HepG2 (cell line): Measurements from ENCODE around the gene COL18A1. TPM values are rescaled to one million over a fixed set of nuclear protein-coding genes. Genes with fewer than 3 reads are reported as not detected.
A peak's percentile ranks its signal among the peaks of the same experiment; 100 is the strongest.

Experiments
- CBX5 ChIP-seq: sonication (generic); formaldehyde crosslinking; IDR thresholded peaks from 2 replicates; pipeline ENCODE4 v1.4.0; 2020; ENCODE audit warnings: missing genetic modification reagents, borderline replicate concordance
- GMEB1 ChIP-seq: sonication (generic); formaldehyde crosslinking; IDR thresholded peaks from 2 replicates; pipeline ENCODE4 v1.5.1; 2020; ENCODE audit warnings: missing genetic modification reagents, mild to moderate bottlenecking, borderline replicate concordance
- NCOA5 ChIP-seq: sonication (generic); formaldehyde crosslinking; IDR thresholded peaks from 2 replicates; pipeline ENCODE4 v1.4.0; 2020; ENCODE audit warnings: missing genetic modification reagents
- NFAT5 ChIP-seq: sonication (generic); formaldehyde crosslinking; IDR thresholded peaks from 2 replicates; pipeline ENCODE4 v1.4.0; 2020; ENCODE audit warnings: missing genetic modification reagents
- PHF21A ChIP-seq: sonication (generic); formaldehyde crosslinking; IDR thresholded peaks from 2 replicates; pipeline ENCODE4 v1.5.0; 2020; ENCODE audit warnings: mild to moderate bottlenecking, missing genetic modification reagents
- POLR2A ChIP-seq, 2 experiments: IDR thresholded peaks; 2 replicates each; pipeline ENCODE4 v1.6.1; 2011; ENCODE audit warnings: low read depth in 2 of 2, low read length in 2 of 2, mild to moderate bottlenecking in 1 of 2, moderate library complexity in 1 of 2; ENCODE audit not compliant: insufficient read depth in 1 of 2
- RNF2 ChIP-seq: fragments of 450-650 bp; conservative IDR thresholded peaks from 2 replicates; pipeline ENCODE4 v1.6.1; 2016; ENCODE audit warnings: low read depth
- SKIL ChIP-seq: sonication (generic); formaldehyde crosslinking; IDR thresholded peaks from 2 replicates; pipeline ENCODE4 v1.8.0; 2022; ENCODE audit warnings: missing genetic modification reagents, mild to moderate bottlenecking, moderate library complexity, borderline replicate concordance
- SSRP1 ChIP-seq: IDR thresholded peaks from 2 replicates; pipeline ENCODE4 v1.6.1; 2016; ENCODE audit warnings: control low read depth
- UBTF ChIP-seq: sonication (generic); formaldehyde crosslinking; IDR thresholded peaks from 2 replicates; pipeline ENCODE4 v1.4.0; 2020; ENCODE audit warnings: mild to moderate bottlenecking, missing genetic modification reagents
- ZMYM2 ChIP-seq: sonication (generic); formaldehyde crosslinking; IDR thresholded peaks from 2 replicates; pipeline ENCODE4 v1.8.0; 2022; ENCODE audit warnings: mild to moderate bottlenecking, missing genetic modification reagents
- ZNF160 ChIP-seq: sonication (generic); formaldehyde crosslinking; IDR thresholded peaks from 2 replicates; pipeline ENCODE4 v1.8.0; 2022; ENCODE audit warnings: mild to moderate bottlenecking, inconsistent platforms, missing genetic modification reagents
- ZNF180 ChIP-seq: sonication (generic); formaldehyde crosslinking; IDR thresholded peaks from 2 replicates; pipeline ENCODE4 v1.4.0; 2020; ENCODE audit warnings: low read depth, missing genetic modification reagents, borderline replicate concordance
- ZNF274 ChIP-seq: sonication (generic); formaldehyde crosslinking; IDR thresholded peaks from 2 replicates; pipeline ENCODE4 v1.5.1; 2020; ENCODE audit warnings: mild to moderate bottlenecking, missing genetic modification reagents
- ZNF44 ChIP-seq: sonication (generic); formaldehyde crosslinking; IDR thresholded peaks from 2 replicates; pipeline ENCODE4 v1.5.1; 2020; ENCODE audit warnings: mild to moderate bottlenecking, missing genetic modification reagents
- ZNF709 ChIP-seq: sonication (generic); formaldehyde crosslinking; IDR thresholded peaks from 2 replicates; pipeline ENCODE4 v1.5.0; 2020; ENCODE audit warnings: mild to moderate bottlenecking, missing genetic modification reagents
- ZSCAN30 ChIP-seq: sonication (generic); formaldehyde crosslinking; IDR thresholded peaks from 2 replicates; pipeline ENCODE4 v1.5.0; 2020; ENCODE audit warnings: mild to moderate bottlenecking, missing genetic modification reagents
- polyA plus RNA-seq, 8 experiments: library from polyadenylated mRNA; depleted of rRNA in 3 of 8; stranded (reverse) in 7 of 8; unstranded in 1 of 8; fragments of >200 nt; fragmentation: Illumina TruSeq in 4 of 8; extraction: Trizol in 4 of 8; gene quantifications; 2 replicates each; pipeline versions ENCODE4 v1.2.1 to v1.2.3, GENCODE V29; 2011 to 2016; ENCODE audit warnings: low read depth in 4 of 8, missing spikeins in 1 of 8, mixed read lengths in 1 of 8; ENCODE audit not compliant: insufficient read depth in 1 of 8
- total RNA-seq, 5 experiments: library from RNA; depleted of rRNA; stranded (reverse); fragments of >200 nt; fragmentation: Illumina TruSeq; extraction: Trizol; gene quantifications; 2 replicates each; pipeline ENCODE4 v1.2.3, GENCODE V29; 2016; ENCODE audit warnings: low read depth in 1 of 5

Gene COL18A1
- total and polyA plus RNA-seq, 2 of the 13 experiments (the other 11 are each of a cell fraction or from before 2014, with no cell fraction given), result 79.0 to 102 TPM

GRCh38 chr21:45405819-45406762 lies 1.1 kb downstream of the COL18A1 start (continued):
- TF ChIP-seq POLR2A (IDR thresholded peaks at IDR 0.05; ENCODE audit: insufficient read depth in 1 of 2, low read depth in 2 of 2, low read length in 2 of 2) (peak in 1 of 2 experiments; percentile 10; a peak in 1 of 4 replicates), GMEB1 (0 out of 2 replicates have a peak, but pooled peaks have one; percentile 21), ZNF180 (CRISPR knock-in tag) (no peak), CBX5 (CRISPR knock-in tag) (no peak), NFAT5 (0 out of 2 replicates have a peak, but pooled peaks have one; percentile 20), ZNF44 (CRISPR knock-in tag) (0 out of 2 replicates have a peak, but pooled peaks have one; percentile 27), ZSCAN30 (CRISPR knock-in tag) (no peak), SSRP1 (CRISPR knock-in tag) (no peak), ZNF709 (CRISPR knock-in tag) (0 out of 2 replicates have a peak, but pooled peaks have one; percentile 53), UBTF (CRISPR knock-in tag) (peak; percentile 87), PHF21A (CRISPR knock-in tag) (no peak), NCOA5 (CRISPR knock-in tag) (no peak), RNF2 (peak; percentile 30; the same call in 1 of the 2 replicates), ZNF160 (peak; percentile 18; the same call in 1 of the 2 replicates), SKIL (CRISPR knock-in tag) (peak; percentile 49; the same call in 1 of the 2 replicates), ZNF274 (peak; percentile 24; the same call in 1 of the 2 replicates), ZMYM2 (0 out of 2 replicates have a peak, but pooled peaks have one; percentile 31)
